WTC11 (cell line): ENCODE measurements around the gene WIZ. TPM values are rescaled to one million over a fixed set of nuclear protein-coding genes. Genes with fewer than 3 reads are reported as not detected.
A peak's percentile ranks its signal among the peaks of the same experiment; 100 is the strongest.

Experiments
- ATAC-seq: fragments of 200-7000 bp; cut with Tn5 transposase; 2 replicates; pipeline ENCODE4 v1.10.0; 2021; ENCODE audit warnings: mild to moderate bottlenecking, moderate library complexity
- CTCF ChIA-PET: fragments of 300-600 bp; sonication (Branson Sonifier 250); formaldehyde crosslinking; loops from one replicate; lab custom pipeline; 2021; ENCODE audit warnings: antibody characterized with exemption; lab: Charles Lee
- POLR2A ChIA-PET: fragments of 350-600 bp; sonication (Branson Sonifier 250); formaldehyde crosslinking; loops from one replicate; lab custom pipeline; 2021; ENCODE audit warnings: antibody characterized with exemption; lab: Charles Lee
- DNase-seq: peaks from one replicate; pipeline ENCODE4 v3.0.0; 2021; ENCODE audit warnings: low spot score
- H3K27ac Mint-ChIP-seq: 2 replicates; pipeline ENCODE4 v1.8.0; 2021; ENCODE audit warnings: mixed read lengths
- H3K27me3 Mint-ChIP-seq: 2 replicates; pipeline ENCODE4 v1.8.0; 2021; ENCODE audit warnings: low read depth, mild to moderate bottlenecking, moderate library complexity, mixed read lengths
- H3K36me3 Mint-ChIP-seq: 2 replicates; pipeline ENCODE4 v1.8.0; 2021; ENCODE audit warnings: mixed read lengths
- H3K4me1 Mint-ChIP-seq: 2 replicates; pipeline ENCODE4 v1.8.0; 2022; ENCODE audit warnings: mixed read lengths
- H3K4me3 Mint-ChIP-seq: 2 replicates; pipeline ENCODE4 v1.8.0; 2021; ENCODE audit warnings: mild to moderate bottlenecking, moderate library complexity, mixed read lengths
- H3K9me3 Mint-ChIP-seq: 2 replicates; pipeline ENCODE4 v1.8.0; 2021; ENCODE audit warnings: mixed read lengths
- CBFB ChIP-seq: sonication (generic); formaldehyde crosslinking; IDR thresholded peaks from 2 replicates; pipeline ENCODE4 v1.8.1; 2022; ENCODE audit warnings: mild to moderate bottlenecking, low read depth, missing genetic modification reagents
- E2F4 ChIP-seq: sonication (generic); formaldehyde crosslinking; IDR thresholded peaks from 2 replicates; pipeline ENCODE4 v1.8.1; 2022; ENCODE audit warnings: low read depth, mild to moderate bottlenecking, moderate library complexity, missing genetic modification reagents, borderline replicate concordance
- FOXP4 ChIP-seq: sonication (generic); formaldehyde crosslinking; IDR thresholded peaks from 2 replicates; pipeline ENCODE4 v1.8.0; 2022; ENCODE audit warnings: mild to moderate bottlenecking, missing genetic modification reagents
- GTF2I ChIP-seq: fragments of 250-450 bp; sonication (Bioruptor Pico); conservative IDR thresholded peaks from 2 replicates; pipeline ENCODE4 v1.4.0; 2021; ENCODE audit warnings: mild to moderate bottlenecking
- IRF1 ChIP-seq: sonication (generic); formaldehyde crosslinking; IDR thresholded peaks from 2 replicates; pipeline ENCODE4 v1.8.0; 2023; ENCODE audit warnings: missing genetic modification reagents
- MAX ChIP-seq: sonication (generic); formaldehyde crosslinking; IDR thresholded peaks from 2 replicates; pipeline ENCODE4 v1.8.0; 2022; ENCODE audit warnings: mild to moderate bottlenecking, missing genetic modification reagents
- MXD4 ChIP-seq: fragments of 250-450 bp; sonication (Bioruptor Pico); IDR thresholded peaks from 2 replicates; pipeline ENCODE4 v1.8.0; 2021; ENCODE audit warnings: mild to moderate bottlenecking, moderate library complexity, borderline replicate concordance
- NFE2L1 ChIP-seq: sonication (generic); formaldehyde crosslinking; IDR thresholded peaks from 2 replicates; pipeline ENCODE4 v1.8.1; 2023; ENCODE audit warnings: missing genetic modification reagents
- NR1H2 ChIP-seq: sonication (generic); formaldehyde crosslinking; IDR thresholded peaks from 2 replicates; pipeline ENCODE4 v1.9.0; 2021; ENCODE audit warnings: mild to moderate bottlenecking, moderate library complexity, missing genetic modification reagents
- PRDM15 ChIP-seq: sonication (generic); formaldehyde crosslinking; IDR thresholded peaks from 2 replicates; pipeline ENCODE4 v1.8.0; 2022; ENCODE audit warnings: missing genetic modification reagents
- TCF7 ChIP-seq: sonication (generic); formaldehyde crosslinking; IDR thresholded peaks from 2 replicates; pipeline ENCODE4 v1.8.0; 2022; ENCODE audit warnings: mild to moderate bottlenecking, low read depth, missing genetic modification reagents, moderate library complexity
- TEAD4 ChIP-seq: sonication (generic); formaldehyde crosslinking; IDR thresholded peaks from 2 replicates; pipeline ENCODE4 v1.8.0; 2022; ENCODE audit warnings: mild to moderate bottlenecking, missing genetic modification reagents
- total RNA-seq: library from RNA; stranded (reverse); gene quantifications from 3 replicates; pipeline ENCODE4 v1.2.3, GENCODE V29; 2021

WIZ gene
- total RNA-seq, 1 experiment from 2014 or later = 43.9 TPM

- TF ChIP-seq MXD4 (CRISPR knock-in tag) (no peak), IRF1 (no peak), NFE2L1 (no peak), CBFB (no peak)
Measured at GRCh38 chr19:15404780-15405211, 45.0 kb downstream of the WIZ start (continued).

GRCh38 chr19:15404097-15404779 is 45.5 kb downstream of the WIZ start:
- peaks cover 37% of the 10 kb centered on the region for H3K36me3 Mint-ChIP-seq
- peaks cover 3% of the 10 kb centered on the region; the same call in 1 of the 2 replicates for H3K4me1 Mint-ChIP-seq
- CTCF ChIA-PET = no interaction called here
- POLR2A ChIA-PET = no interaction called here
- H3K27ac Mint-ChIP-seq = peak overlapping the region; percentile 80
- no peak for DNase-seq
- H3K9me3 Mint-ChIP-seq = no peaks in the 10 kb centered on the region
- TF ChIP-seq TCF7 (CRISPR knock-in tag) = no peak
- no peak for ATAC-seq
- H3K4me3 Mint-ChIP-seq = no peak overlapping the region
- no peaks in the 10 kb centered on the region for H3K27me3 Mint-ChIP-seq

GRCh38 chr19:15403151-15403531 is 46.6 kb downstream of the WIZ start:
- Mint-ChIP-seq H3K4me1 (peaks cover 3% of the 10 kb centered on the region; the same call in 1 of the 2 replicates), H3K27ac (peak overlapping the region; percentile 89), H3K4me3 (no peak overlapping the region), H3K9me3 (no peaks in the 10 kb centered on the region), H3K36me3 (peaks cover 38% of the 10 kb centered on the region), H3K27me3 (no peaks in the 10 kb centered on the region)
- ChIA-PET CTCF (interaction anchor here (1.5 kb wide), 1 partner anchor 16 kb away, joined by 4 read pairs; the partner anchor contains the start of gene AKAP8L), POLR2A (interaction anchor here (0.7 kb wide), 1 partner anchor 16 kb away, joined by 3 read pairs; the partner anchor contains the start of gene AKAP8L)
- TF ChIP-seq TEAD4 (CRISPR knock-in tag) = no peak
- TF ChIP-seq GTF2I (CRISPR knock-in tag) = no peak
- TF ChIP-seq NR1H2 (CRISPR knock-in tag) = no peak
- no peak for TF ChIP-seq FOXP4 (CRISPR knock-in tag)
- no peak for TF ChIP-seq PRDM15 (CRISPR knock-in tag)
- no peak for TF ChIP-seq MAX (CRISPR knock-in tag)
- TF ChIP-seq E2F4 (CRISPR knock-in tag) = no peak
- TF ChIP-seq, all 79 proteins: peak for 0
- ATAC-seq (no peak), DNase-seq (no peak)
